ENCODE measurements around the gene ATP8A1.
A peak's percentile ranks its signal among the peaks of the same experiment; 100 is the strongest.

The ATP8A1 gene

DNA sequence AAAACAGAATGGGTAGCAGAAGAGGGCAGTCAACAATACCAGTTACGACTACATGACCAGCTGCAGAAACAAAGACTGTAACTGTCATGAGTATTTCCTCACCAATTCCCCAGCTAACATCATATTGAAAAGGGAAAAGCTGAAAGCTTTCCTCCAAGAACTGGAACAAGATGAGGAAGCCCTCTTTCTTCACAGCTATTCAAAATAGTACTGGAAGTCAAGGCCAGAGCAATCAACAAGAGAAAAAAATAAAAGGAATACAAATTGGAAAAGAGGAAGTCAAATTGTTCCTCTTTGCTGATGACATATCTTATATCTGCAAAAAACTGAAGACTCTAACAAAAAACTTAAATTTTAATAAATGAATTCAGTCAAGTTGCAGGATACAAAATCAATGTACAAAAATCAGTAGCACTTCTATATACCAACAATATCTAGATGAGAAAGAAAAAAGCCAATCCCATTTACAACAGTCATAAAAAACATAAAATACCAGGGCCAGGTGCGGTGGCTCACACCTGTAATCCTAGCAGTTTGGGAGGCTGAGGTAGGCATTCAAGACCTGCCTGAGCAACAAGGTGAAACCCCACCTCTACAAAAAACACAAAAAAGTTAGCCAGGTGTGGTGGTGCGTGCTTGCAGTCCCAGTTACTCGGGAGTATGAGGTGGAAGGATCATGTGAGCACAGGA lies 125.4 kb downstream of the ATP8A1 start:
- no peak overlapping the region for H3K4me3 ChIP-seq (ENCODE audit: low read length)
- H3K9me3 ChIP-seq (ENCODE audit: control insufficient read depth, insufficient read depth, low read length): no peaks in the 10 kb centered on the region
- no peak overlapping the region for H3K27ac ChIP-seq (ENCODE audit: low read depth, low read length)
- no peaks in the 10 kb centered on the region for H3K27me3 ChIP-seq (ENCODE audit: control insufficient read depth, low read length)
- no peaks in the 10 kb centered on the region for H3K4me1 ChIP-seq (ENCODE audit: control insufficient read depth, low read length)
- no peaks in the 10 kb centered on the region for H3K9me2 ChIP-seq (replicated peaks; ENCODE audit: control insufficient read depth, low read length)
- no peaks in the 10 kb centered on the region for H4K20me1 ChIP-seq (ENCODE audit: control insufficient read depth, insufficient read depth, low read depth, low read length)
- H3K79me2 ChIP-seq (ENCODE audit: control insufficient read depth, low read length): no peaks in the 10 kb centered on the region
- TF ChIP-seq EZH2phosphoT487 (IDR thresholded peaks at IDR 0.05; ENCODE audit: borderline replicate concordance, low read length): no peak
- TF ChIP-seq, protein P1, sequence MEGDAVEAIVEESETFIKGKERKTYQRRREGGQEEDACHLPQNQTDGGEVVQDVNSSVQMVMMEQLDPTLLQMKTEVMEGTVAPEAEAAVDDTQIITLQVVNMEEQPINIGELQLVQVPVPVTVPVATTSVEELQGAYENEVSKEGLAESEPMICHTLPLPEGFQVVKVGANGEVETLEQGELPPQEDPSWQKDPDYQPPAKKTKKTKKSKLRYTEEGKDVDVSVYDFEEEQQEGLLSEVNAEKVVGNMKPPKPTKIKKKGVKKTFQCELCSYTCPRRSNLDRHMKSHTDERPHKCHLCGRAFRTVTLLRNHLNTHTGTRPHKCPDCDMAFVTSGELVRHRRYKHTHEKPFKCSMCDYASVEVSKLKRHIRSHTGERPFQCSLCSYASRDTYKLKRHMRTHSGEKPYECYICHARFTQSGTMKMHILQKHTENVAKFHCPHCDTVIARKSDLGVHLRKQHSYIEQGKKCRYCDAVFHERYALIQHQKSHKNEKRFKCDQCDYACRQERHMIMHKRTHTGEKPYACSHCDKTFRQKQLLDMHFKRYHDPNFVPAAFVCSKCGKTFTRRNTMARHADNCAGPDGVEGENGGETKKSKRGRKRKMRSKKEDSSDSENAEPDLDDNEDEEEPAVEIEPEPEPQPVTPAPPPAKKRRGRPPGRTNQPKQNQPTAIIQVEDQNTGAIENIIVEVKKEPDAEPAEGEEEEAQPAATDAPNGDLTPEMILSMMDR (IDR thresholded peaks at IDR 0.05; ENCODE audit: low read depth, low read length, poor library complexity, severe bottlenecking): no peak
- H3K36me3 ChIP-seq (ENCODE audit: control insufficient read depth, low read length): peaks cover 33% of the 10 kb centered on the region
- H3K4me2 ChIP-seq (ENCODE audit: low read length): no peak overlapping the region
- no peaks in the 10 kb centered on the region for H3F3A ChIP-seq (ENCODE audit: control insufficient read depth, insufficient read depth)

DNA sequence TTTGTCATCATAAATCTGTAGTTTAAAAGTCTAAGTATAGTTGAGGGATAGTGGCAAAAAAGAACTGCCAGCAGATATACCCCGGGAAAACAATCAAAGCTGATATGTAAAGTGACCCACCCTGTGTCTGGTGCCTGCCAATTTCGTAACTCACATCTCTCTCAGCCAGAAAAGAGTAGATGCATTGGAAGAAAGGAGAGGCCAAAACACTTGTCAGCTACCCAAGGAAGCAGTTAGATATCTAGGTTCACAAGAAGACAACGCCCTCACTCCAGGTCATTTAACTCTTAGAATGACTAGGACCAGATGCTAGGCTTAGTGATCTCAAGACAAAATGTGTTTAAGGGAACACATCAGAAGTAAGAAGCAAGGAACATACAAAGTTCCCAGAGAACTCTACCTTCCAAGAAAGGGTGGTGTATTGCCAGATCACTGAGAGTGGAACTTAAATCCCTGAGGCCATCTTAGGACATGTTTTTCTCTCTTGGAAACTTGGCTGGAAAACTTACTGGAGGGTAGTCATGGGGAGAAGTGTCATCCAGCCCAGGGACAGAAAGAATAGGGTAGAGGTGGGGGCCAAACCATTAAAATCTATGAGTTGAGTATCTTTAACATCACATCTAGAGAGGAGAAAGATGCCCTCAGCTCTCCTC lies 133.7 kb downstream of the ATP8A1 start:
- H3F3A ChIP-seq (ENCODE audit: control insufficient read depth, insufficient read depth): peaks cover 8% of the 10 kb centered on the region
- H3K27me3 ChIP-seq (ENCODE audit: control insufficient read depth, low read length): no peaks in the 10 kb centered on the region
- no peaks in the 10 kb centered on the region for H3K9me3 ChIP-seq (ENCODE audit: control insufficient read depth, insufficient read depth, low read length)
- H3K4me3 ChIP-seq (ENCODE audit: low read length): no peak overlapping the region
- no peaks in the 10 kb centered on the region for H4K20me1 ChIP-seq (ENCODE audit: control insufficient read depth, insufficient read depth, low read depth, low read length)
- H3K79me2 ChIP-seq (ENCODE audit: control insufficient read depth, low read length): no peaks in the 10 kb centered on the region
- H3K4me2 ChIP-seq (ENCODE audit: low read length): no peak overlapping the region
- TF ChIP-seq, protein P1 (IDR thresholded peaks at IDR 0.05; ENCODE audit: low read depth, low read length, poor library complexity, severe bottlenecking): no peak
- no peak for TF ChIP-seq EZH2phosphoT487 (IDR thresholded peaks at IDR 0.05; ENCODE audit: borderline replicate concordance, low read length)
- H3K36me3 ChIP-seq (ENCODE audit: control insufficient read depth, low read length): peaks cover 39% of the 10 kb centered on the region
- no peaks in the 10 kb centered on the region for H3K4me1 ChIP-seq (ENCODE audit: control insufficient read depth, low read length)
- H3K27ac ChIP-seq (ENCODE audit: low read depth, low read length): no peak overlapping the region
- no peaks in the 10 kb centered on the region for H3K9me2 ChIP-seq (replicated peaks; ENCODE audit: control insufficient read depth, low read length)

DNA sequence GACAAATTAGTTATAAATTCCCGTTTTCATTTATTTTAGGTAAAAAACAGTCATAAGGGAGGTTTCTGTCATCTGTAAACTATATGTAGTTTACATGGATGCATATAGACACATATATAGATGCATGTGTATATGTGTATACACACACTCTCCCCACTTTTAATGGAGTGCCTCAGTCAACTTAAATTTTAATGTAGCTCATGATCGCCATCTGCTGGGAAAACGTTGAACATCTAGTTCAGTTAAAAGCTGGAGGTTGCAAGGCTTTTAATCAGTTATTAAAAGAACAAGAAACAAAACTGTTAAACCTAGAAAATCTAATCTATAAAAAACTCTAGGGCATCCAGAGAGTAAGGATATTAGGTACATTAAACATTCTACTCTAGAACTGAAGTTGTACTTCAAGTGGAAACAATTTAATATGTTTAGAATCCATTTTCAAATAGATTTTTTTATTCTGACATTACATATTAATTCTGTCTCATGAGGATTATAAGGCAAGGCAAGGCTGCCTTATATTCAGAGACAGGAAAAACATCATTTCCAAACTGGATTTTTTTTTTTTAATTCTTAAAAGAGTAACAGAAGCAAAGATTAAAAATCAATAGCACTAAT lies 137.0 kb downstream of the ATP8A1 start:
- H3K4me3 ChIP-seq (ENCODE audit: low read length): no peak overlapping the region
- H3K36me3 ChIP-seq (ENCODE audit: control insufficient read depth, low read length): peaks cover 45% of the 10 kb centered on the region
- no peaks in the 10 kb centered on the region for H4K20me1 ChIP-seq (ENCODE audit: control insufficient read depth, insufficient read depth, low read depth, low read length)
- H3K9me2 ChIP-seq (replicated peaks; ENCODE audit: control insufficient read depth, low read length): no peaks in the 10 kb centered on the region
- H3F3A ChIP-seq (ENCODE audit: control insufficient read depth, insufficient read depth): peaks cover 8% of the 10 kb centered on the region
- no peak overlapping the region for H3K27ac ChIP-seq (ENCODE audit: low read depth, low read length)
- no peak overlapping the region for H3K4me2 ChIP-seq (ENCODE audit: low read length)
- TF ChIP-seq, protein P1 (IDR thresholded peaks at IDR 0.05; ENCODE audit: low read depth, low read length, poor library complexity, severe bottlenecking): peak; percentile 64
- no peak for TF ChIP-seq EZH2phosphoT487 (IDR thresholded peaks at IDR 0.05; ENCODE audit: borderline replicate concordance, low read length)
- no peaks in the 10 kb centered on the region for H3K9me3 ChIP-seq (ENCODE audit: control insufficient read depth, insufficient read depth, low read length)
- H3K27me3 ChIP-seq (ENCODE audit: control insufficient read depth, low read length): no peaks in the 10 kb centered on the region
- H3K4me1 ChIP-seq (ENCODE audit: control insufficient read depth, low read length): peaks cover 9% of the 10 kb centered on the region
- no peaks in the 10 kb centered on the region for H3K79me2 ChIP-seq (ENCODE audit: control insufficient read depth, low read length)
